ENCODE data around the gene DUSP5.

The DUSP5 gene, protein sequence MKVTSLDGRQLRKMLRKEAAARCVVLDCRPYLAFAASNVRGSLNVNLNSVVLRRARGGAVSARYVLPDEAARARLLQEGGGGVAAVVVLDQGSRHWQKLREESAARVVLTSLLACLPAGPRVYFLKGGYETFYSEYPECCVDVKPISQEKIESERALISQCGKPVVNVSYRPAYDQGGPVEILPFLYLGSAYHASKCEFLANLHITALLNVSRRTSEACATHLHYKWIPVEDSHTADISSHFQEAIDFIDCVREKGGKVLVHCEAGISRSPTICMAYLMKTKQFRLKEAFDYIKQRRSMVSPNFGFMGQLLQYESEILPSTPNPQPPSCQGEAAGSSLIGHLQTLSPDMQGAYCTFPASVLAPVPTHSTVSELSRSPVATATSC

DNA sequence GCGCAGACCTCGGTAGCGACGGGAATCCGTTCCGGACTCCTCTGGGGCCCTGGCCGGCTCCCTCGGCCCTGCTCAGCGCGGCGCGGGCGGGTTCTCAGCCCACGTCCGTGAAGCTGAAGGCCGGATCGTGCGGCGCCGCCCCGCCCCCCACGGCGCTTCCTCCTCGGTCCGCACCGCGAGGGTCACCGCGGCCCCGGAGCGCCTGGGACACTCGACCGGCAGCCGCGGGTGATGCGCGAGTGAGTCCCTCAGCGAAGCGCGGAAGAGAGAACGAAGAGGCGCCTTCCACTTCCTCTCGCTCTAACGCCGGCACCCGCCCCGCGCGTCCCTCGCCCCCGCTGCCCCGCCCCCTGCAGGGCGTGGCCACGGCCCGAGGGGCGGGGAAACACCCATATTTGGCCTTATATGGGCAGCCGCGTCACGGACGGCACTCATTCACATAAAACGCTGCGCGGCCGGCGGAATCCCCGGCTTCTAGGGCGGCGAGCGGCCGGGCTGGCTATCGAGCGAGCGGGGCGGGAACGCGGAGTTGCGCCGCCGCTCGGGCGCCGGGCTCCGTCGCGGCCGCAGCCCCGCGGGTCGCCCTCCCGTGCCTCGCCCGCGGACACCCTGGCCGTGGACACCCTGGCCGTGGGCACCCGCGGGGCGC, at the start of gene DUSP5:
DUSP5 (plus strand) TSS at position 470 of the 649 bp plus-strand sequence. CDS start 215 bp downstream, outside the sequence.
- Histone ChIP-seq H3K27me3 (ENCODE audit: control insufficient read depth in 2 of 2, insufficient read depth in 2 of 2, low read length in 2 of 2) (peaks cover 15 to 42% of the 10 kb centered on the region in 2 donors), H3K4me3 (ENCODE audit: low read length in 2 of 2) (peak within 1 kb of the TSS; percentile 75 to 79), H3K4me1 (ENCODE audit: control insufficient read depth in 2 of 2, insufficient read depth in 2 of 2, low read length in 2 of 2) (peaks cover 41 to 46% of the 10 kb centered on the region in 2 donors), H3K27ac (ENCODE audit: low read depth in 2 of 2, low read length in 2 of 2) (peak within 1 kb of the TSS; percentile 88 to 89), H3K9ac (ENCODE audit: low read depth in 1 of 2, low read length in 2 of 2) (peak within 1 kb of the TSS; percentile 79 to 83), H3K9me3 (ENCODE audit: control insufficient read depth in 2 of 2, low read length in 2 of 2) (no peaks in the 10 kb centered on the region), H3K36me3 (ENCODE audit: control insufficient read depth in 2 of 2, insufficient read depth in 2 of 2, low read length in 2 of 2) (no peaks in the 10 kb centered on the region)

GRCh38 chr10:110448682-110449418, 48.9 kb upstream of the DUSP5 start:
- Histone ChIP-seq H3K9me3 (ENCODE audit: control insufficient read depth in 2 of 2, low read length in 2 of 2) (no peaks in the 10 kb centered on the region), H3K27ac (ENCODE audit: low read depth in 2 of 2, low read length in 2 of 2) (no peak overlapping the region), H3K9ac (ENCODE audit: low read depth in 1 of 2, low read length in 2 of 2) (no peak overlapping the region), H3K4me1 (ENCODE audit: control insufficient read depth in 2 of 2, insufficient read depth in 2 of 2, low read length in 2 of 2) (no peaks in the 10 kb centered on the region), H3K27me3 (ENCODE audit: control insufficient read depth in 2 of 2, insufficient read depth in 2 of 2, low read length in 2 of 2) (peaks cover 0 to 2% of the 10 kb centered on the region in 2 donors), H3K4me3 (ENCODE audit: low read length in 2 of 2) (no peak overlapping the region), H3K36me3 (ENCODE audit: control insufficient read depth in 2 of 2, insufficient read depth in 2 of 2, low read length in 2 of 2) (no peaks in the 10 kb centered on the region)

- Histone ChIP-seq H3K36me3 (ENCODE audit: control insufficient read depth in 2 of 2, insufficient read depth in 2 of 2, low read length in 2 of 2) (no peaks in the 10 kb centered on the region), H3K4me3 (ENCODE audit: low read length in 2 of 2) (no peak overlapping the region), H3K4me1 (ENCODE audit: control insufficient read depth in 2 of 2, insufficient read depth in 2 of 2, low read length in 2 of 2) (peaks cover 0 to 4% of the 10 kb centered on the region in 2 donors), H3K27me3 (ENCODE audit: control insufficient read depth in 2 of 2, insufficient read depth in 2 of 2, low read length in 2 of 2) (no peaks in the 10 kb centered on the region), H3K27ac (ENCODE audit: low read depth in 2 of 2, low read length in 2 of 2) (no peak overlapping the region), H3K9me3 (ENCODE audit: control insufficient read depth in 2 of 2, low read length in 2 of 2) (no peaks in the 10 kb centered on the region), H3K9ac (ENCODE audit: low read depth in 1 of 2, low read length in 2 of 2) (no peak overlapping the region)
Observed at GRCh38 chr10:110455446-110455845, 42.3 kb upstream of the DUSP5 start.

- Histone ChIP-seq H3K9me3 (ENCODE audit: control insufficient read depth in 2 of 2, low read length in 2 of 2) (no peaks in the 10 kb centered on the region), H3K27ac (ENCODE audit: low read depth in 2 of 2, low read length in 2 of 2) (no peak overlapping the region), H3K4me3 (ENCODE audit: low read length in 2 of 2) (no peak overlapping the region), H3K27me3 (ENCODE audit: control insufficient read depth in 2 of 2, insufficient read depth in 2 of 2, low read length in 2 of 2) (no peaks in the 10 kb centered on the region), H3K36me3 (ENCODE audit: control insufficient read depth in 2 of 2, insufficient read depth in 2 of 2, low read length in 2 of 2) (no peaks in the 10 kb centered on the region), H3K4me1 (ENCODE audit: control insufficient read depth in 2 of 2, insufficient read depth in 2 of 2, low read length in 2 of 2) (peaks cover 0 to 4% of the 10 kb centered on the region in 2 donors), H3K9ac (ENCODE audit: low read depth in 1 of 2, low read length in 2 of 2) (no peak overlapping the region)
Observed at GRCh38 chr10:110456046-110456445, 41.7 kb upstream of the DUSP5 start.

DNA sequence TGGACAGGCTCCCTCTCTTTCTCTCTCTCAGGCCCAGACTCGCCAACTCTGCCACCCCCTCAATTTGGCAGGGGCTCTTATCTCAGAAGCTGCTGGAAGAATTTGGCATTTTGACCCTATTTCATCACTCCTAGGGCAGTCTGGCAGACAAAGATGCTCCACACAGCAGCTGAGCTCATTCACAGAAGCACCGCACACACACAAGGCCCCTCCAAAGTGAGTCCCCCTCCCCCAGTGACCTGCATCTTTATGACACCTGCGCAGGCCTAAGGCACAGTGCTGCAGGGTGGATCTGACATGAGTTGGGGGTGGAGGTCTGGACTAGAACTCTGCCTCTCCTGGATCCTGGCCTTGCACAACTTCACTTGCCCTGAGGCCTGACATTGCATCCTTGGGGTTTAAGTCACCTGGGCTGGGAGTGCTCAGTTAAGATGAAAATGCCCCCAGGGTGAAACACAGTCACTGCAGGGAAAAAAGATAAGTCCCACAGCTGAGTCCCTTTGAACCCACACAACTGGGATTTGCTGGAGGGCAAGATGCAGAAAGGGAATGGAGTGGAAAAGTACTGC, 41.1 kb upstream of the DUSP5 start:
- Histone ChIP-seq H3K9ac (ENCODE audit: low read depth in 1 of 2, low read length in 2 of 2) (no peak overlapping the region), H3K27me3 (ENCODE audit: control insufficient read depth in 2 of 2, insufficient read depth in 2 of 2, low read length in 2 of 2) (no peaks in the 10 kb centered on the region), H3K4me3 (ENCODE audit: low read length in 2 of 2) (no peak overlapping the region), H3K9me3 (ENCODE audit: control insufficient read depth in 2 of 2, low read length in 2 of 2) (no peaks in the 10 kb centered on the region), H3K27ac (ENCODE audit: low read depth in 2 of 2, low read length in 2 of 2) (no peak overlapping the region), H3K4me1 (ENCODE audit: control insufficient read depth in 2 of 2, insufficient read depth in 2 of 2, low read length in 2 of 2) (peaks cover 0 to 4% of the 10 kb centered on the region in 2 donors), H3K36me3 (ENCODE audit: control insufficient read depth in 2 of 2, insufficient read depth in 2 of 2, low read length in 2 of 2) (no peaks in the 10 kb centered on the region)

DNA sequence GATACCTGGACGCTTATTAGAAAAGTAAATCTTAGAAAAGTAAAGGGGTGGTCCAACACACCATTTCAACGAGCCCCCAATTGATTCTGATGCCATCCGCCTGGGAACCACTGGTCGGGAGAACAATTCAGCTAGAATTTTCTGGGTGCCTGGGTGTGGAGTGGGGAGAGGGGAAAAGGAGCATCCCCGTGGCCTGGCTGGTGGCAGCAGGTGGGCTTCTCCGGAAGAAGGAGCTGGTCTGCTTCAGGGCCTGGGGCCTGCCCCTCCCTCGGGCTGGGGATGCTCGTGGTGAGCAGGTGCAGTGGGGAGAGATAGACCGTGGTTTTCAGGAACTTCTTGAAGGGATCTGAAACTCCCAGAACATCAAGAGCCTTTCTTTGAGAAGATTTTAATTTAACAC, 39.9 kb upstream of the DUSP5 start:
- no peak overlapping the region for H3K27ac ChIP-seq (ENCODE audit: low read depth in 2 of 2, low read length in 2 of 2)
- no peaks in the 10 kb centered on the region for H3K27me3 ChIP-seq (ENCODE audit: control insufficient read depth in 2 of 2, insufficient read depth in 2 of 2, low read length in 2 of 2)

GRCh38 chr10:110458266-110458920, 39.3 kb upstream of the DUSP5 start:
- Histone ChIP-seq H3K4me3 (ENCODE audit: low read length in 2 of 2) (no peak overlapping the region), H3K36me3 (ENCODE audit: control insufficient read depth in 2 of 2, insufficient read depth in 2 of 2, low read length in 2 of 2) (no peaks in the 10 kb centered on the region), H3K9me3 (ENCODE audit: control insufficient read depth in 2 of 2, low read length in 2 of 2) (no peaks in the 10 kb centered on the region), H3K27me3 (ENCODE audit: control insufficient read depth in 2 of 2, insufficient read depth in 2 of 2, low read length in 2 of 2) (no peaks in the 10 kb centered on the region), H3K9ac (ENCODE audit: low read depth in 1 of 2, low read length in 2 of 2) (no peak overlapping the region), H3K4me1 (ENCODE audit: control insufficient read depth in 2 of 2, insufficient read depth in 2 of 2, low read length in 2 of 2) (peaks cover 0 to 4% of the 10 kb centered on the region in 2 donors), H3K27ac (ENCODE audit: low read depth in 2 of 2, low read length in 2 of 2) (peak overlapping the region in 1 of 2 donors; percentile 16)

More for the DNA sequence above, 39.9 kb upstream of the DUSP5 start:
- Histone ChIP-seq H3K4me3 (ENCODE audit: low read length in 2 of 2) (no peak overlapping the region), H3K36me3 (ENCODE audit: control insufficient read depth in 2 of 2, insufficient read depth in 2 of 2, low read length in 2 of 2) (no peaks in the 10 kb centered on the region), H3K4me1 (ENCODE audit: control insufficient read depth in 2 of 2, insufficient read depth in 2 of 2, low read length in 2 of 2) (peaks cover 0 to 4% of the 10 kb centered on the region in 2 donors), H3K9me3 (ENCODE audit: control insufficient read depth in 2 of 2, low read length in 2 of 2) (no peaks in the 10 kb centered on the region), H3K9ac (ENCODE audit: low read depth in 1 of 2, low read length in 2 of 2) (no peak overlapping the region)

DNA sequence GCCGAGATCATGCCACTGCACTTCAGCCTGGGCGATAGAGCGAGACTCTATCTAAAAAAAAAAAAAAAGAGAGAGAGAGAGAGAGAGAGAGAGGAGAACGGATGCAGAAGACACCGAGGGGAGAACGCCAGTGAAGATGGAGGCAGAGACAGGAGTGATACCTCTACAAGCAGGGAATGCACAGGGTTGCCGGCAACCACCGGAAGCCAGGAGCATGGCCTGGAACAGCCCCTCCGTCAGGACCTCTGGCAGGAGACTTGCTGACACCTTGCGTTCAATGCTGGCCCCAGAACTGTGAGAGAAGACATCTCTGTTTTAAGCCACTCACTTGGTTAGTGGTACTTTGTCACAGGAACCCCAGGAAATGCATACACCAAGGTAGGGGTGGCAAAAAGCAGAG, 38.1 kb upstream of the DUSP5 start:
- no peaks in the 10 kb centered on the region for H3K9me3 ChIP-seq (ENCODE audit: control insufficient read depth in 2 of 2, low read length in 2 of 2)

DNA sequence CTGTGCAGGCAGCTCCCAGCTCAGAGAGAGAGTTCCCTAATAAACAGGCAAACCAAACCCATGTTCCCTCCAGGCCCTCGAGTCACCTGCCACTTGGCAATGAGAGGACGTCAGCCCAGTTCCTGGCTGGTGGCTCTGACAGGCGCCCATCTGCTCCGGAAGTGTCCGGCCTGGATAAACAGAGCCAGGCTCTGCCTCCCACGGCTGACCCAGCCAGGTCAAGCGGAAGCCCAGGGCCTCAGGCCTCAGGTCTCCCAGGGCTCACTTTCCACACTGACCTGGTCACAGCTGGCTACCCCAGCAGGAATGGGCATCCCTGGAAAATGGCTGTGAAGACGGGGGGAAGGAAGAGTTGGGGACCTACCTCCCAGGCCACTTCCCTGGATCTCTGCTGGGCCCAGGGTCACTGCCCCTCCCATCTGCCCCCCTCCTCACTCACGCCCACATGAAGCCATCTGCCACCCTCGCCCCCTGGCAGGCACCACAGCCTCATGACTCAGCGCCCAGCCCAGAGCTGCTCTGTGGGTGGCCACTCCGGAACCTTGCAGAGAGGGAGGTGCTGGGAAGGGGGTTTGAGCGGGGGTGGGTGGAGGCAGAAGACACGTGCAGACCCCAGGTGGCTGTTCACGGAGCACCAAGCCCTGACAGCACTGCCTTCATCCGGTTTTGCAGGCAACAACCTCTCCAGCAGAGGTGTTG, 37.4 kb upstream of the DUSP5 start:
- Histone ChIP-seq H3K27me3 (ENCODE audit: control insufficient read depth in 2 of 2, insufficient read depth in 2 of 2, low read length in 2 of 2) (no peaks in the 10 kb centered on the region), H3K9me3 (ENCODE audit: control insufficient read depth in 2 of 2, low read length in 2 of 2) (no peaks in the 10 kb centered on the region), H3K4me3 (ENCODE audit: low read length in 2 of 2) (no peak overlapping the region), H3K4me1 (ENCODE audit: control insufficient read depth in 2 of 2, insufficient read depth in 2 of 2, low read length in 2 of 2) (peaks cover 0 to 4% of the 10 kb centered on the region in 2 donors), H3K27ac (ENCODE audit: low read depth in 2 of 2, low read length in 2 of 2) (peak overlapping the region; percentile 2 to 61), H3K36me3 (ENCODE audit: control insufficient read depth in 2 of 2, insufficient read depth in 2 of 2, low read length in 2 of 2) (no peaks in the 10 kb centered on the region), H3K9ac (ENCODE audit: low read depth in 1 of 2, low read length in 2 of 2) (no peak overlapping the region)

More for the DNA sequence above, 38.1 kb upstream of the DUSP5 start:
- no peak overlapping the region for H3K4me3 ChIP-seq (ENCODE audit: low read length in 2 of 2)
- H3K27me3 ChIP-seq (ENCODE audit: control insufficient read depth in 2 of 2, insufficient read depth in 2 of 2, low read length in 2 of 2) = no peaks in the 10 kb centered on the region
- peaks cover 0 to 4% of the 10 kb centered on the region in 2 donors for H3K4me1 ChIP-seq (ENCODE audit: control insufficient read depth in 2 of 2, insufficient read depth in 2 of 2, low read length in 2 of 2)
- H3K36me3 ChIP-seq (ENCODE audit: control insufficient read depth in 2 of 2, insufficient read depth in 2 of 2, low read length in 2 of 2) = no peaks in the 10 kb centered on the region
- no peak overlapping the region for H3K9ac ChIP-seq (ENCODE audit: low read depth in 1 of 2, low read length in 2 of 2)
- H3K27ac ChIP-seq (ENCODE audit: low read depth in 2 of 2, low read length in 2 of 2) = peak overlapping the region; percentile 2 to 61

All from mucosa of rectum (tissue), 2 donors.